ENCODE data around the gene DTNB.

- TF ChIP-seq, protein P1, sequence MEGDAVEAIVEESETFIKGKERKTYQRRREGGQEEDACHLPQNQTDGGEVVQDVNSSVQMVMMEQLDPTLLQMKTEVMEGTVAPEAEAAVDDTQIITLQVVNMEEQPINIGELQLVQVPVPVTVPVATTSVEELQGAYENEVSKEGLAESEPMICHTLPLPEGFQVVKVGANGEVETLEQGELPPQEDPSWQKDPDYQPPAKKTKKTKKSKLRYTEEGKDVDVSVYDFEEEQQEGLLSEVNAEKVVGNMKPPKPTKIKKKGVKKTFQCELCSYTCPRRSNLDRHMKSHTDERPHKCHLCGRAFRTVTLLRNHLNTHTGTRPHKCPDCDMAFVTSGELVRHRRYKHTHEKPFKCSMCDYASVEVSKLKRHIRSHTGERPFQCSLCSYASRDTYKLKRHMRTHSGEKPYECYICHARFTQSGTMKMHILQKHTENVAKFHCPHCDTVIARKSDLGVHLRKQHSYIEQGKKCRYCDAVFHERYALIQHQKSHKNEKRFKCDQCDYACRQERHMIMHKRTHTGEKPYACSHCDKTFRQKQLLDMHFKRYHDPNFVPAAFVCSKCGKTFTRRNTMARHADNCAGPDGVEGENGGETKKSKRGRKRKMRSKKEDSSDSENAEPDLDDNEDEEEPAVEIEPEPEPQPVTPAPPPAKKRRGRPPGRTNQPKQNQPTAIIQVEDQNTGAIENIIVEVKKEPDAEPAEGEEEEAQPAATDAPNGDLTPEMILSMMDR (IDR thresholded peaks at IDR 0.05): no peak
- TF ChIP-seq POLR2A (IDR thresholded peaks at IDR 0.05): no peak
Measured at GRCh38 chr2:25672494-25673299, 680 bp downstream of the DTNB start.

All from uterus (tissue), 2 donors.